Measurements from ENCODE around the gene A2ML1.
"Not testable (repeated sequence)": the region's sequence is repeated elsewhere in the genome, so short reads cannot be mapped to it uniquely, and the experiment has no call there.

Gene A2ML1

DNA sequence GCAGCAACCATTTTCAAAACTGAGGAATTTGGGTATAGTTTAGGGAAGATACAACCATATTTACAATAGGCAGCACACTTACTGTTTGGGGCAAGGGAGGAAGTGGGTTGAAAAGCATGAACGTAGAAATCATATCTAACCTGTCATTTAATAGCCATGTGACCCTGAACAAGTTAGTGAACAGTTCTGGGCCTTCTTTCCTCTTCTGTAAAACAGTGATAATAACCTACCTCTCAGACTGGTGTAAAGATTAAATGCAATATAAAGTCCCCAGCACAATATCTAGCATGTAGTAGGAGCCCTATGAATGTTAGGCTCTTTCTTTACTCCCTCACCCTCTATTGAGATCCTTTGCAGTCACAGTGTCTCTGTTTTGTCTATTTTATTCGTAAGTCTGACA, 33.5 kb downstream of the A2ML1 start:
- no peak for DNase-seq (ENCODE audit: low spot score)

DNA sequence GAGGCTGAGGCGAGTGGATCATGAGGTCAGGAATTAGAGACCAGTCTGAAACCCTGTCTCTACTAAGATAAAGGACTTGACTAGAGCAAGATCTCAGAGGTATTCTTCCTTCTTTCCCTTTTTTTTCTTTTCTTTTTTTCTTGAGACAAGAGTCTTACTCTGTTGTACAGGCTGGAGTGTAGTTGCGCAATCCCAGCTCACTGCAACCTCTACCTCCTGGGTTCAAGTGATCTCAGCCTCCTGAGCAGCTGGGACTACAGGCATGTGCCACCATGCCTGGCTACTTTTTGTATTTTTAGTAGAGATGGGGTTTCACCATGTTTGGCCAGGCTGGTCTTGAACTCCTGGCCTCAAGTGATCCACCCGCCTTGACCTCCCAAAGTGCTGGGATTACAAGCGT, 37.0 kb downstream of the A2ML1 start:
- DNase-seq (ENCODE audit: low spot score) = not testable (repeated sequence)

GRCh38 chr12:8860165-8860961, 37.9 kb downstream of the A2ML1 start:
- peak; percentile 53 for DNase-seq (ENCODE audit: low spot score)

GRCh38 chr12:8866429-8866828, 44.0 kb downstream of the A2ML1 start:
- DNase-seq (ENCODE audit: low spot score) = no peak

- no peak for DNase-seq (ENCODE audit: low spot score)
Measured at GRCh38 chr12:8867009-8867408, 44.6 kb downstream of the A2ML1 start.

DNA sequence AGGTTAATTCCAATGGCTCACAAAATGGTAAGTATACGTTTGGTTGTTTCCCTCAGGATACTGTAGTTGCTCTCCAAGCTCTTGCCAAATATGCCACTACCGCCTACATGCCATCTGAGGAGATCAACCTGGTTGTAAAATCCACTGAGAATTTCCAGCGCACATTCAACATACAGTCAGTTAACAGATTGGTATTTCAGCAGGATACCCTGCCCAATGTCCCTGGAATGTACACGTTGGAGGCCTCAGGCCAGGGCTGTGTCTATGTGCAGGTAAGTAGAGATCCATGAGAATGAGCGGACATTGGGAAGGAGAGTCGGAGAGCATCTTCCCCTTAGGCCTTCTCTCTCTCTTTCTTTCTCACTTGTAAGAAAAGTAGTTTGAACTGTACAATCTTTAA, 45.4 kb downstream of the A2ML1 start:
- no peak for DNase-seq (ENCODE audit: low spot score)

DNA sequence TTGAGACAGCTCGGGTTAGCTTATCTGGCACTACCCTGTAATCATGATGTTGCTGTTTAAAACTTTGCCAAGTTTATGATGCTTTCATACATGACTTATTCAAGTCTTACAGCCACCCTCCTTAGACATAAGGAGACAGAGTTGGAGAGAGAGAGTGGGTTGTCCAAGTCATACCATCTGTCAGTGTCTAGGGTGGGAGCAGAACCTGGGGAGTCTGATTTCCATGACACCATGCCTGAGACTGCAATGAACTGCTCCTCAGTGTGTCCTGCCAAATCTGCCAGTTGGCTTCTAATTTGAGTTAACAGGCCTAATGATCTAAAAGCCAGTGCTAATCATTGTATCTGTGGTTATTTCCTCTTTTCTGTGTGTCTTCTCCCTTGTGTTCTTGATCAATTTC, 48.2 kb downstream of the A2ML1 start:
- no peak for DNase-seq (ENCODE audit: low spot score)

GRCh38 chr12:8871068-8871467, 48.6 kb downstream of the A2ML1 start:
- DNase-seq (ENCODE audit: low spot score) = no peak

DNA sequence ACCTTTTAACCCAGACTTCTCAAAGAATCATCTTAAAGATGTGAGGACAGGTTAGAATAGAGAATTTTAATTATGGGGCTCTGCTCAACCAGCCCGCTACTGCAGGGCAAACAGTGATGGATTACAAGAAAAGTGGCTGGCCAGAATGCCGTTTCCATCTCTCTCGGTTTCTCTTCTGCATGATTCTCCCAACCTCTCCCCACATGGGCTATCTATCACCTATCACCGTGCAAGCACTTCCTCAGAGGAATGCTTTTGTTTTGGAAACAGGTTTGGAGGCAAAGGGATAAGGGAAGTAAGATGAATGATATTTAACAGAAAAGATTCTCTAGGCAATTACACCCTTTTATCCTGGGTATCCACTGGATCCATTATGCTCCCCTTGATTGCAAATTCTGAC, 54.5 kb downstream of the A2ML1 start:
- no peak for DNase-seq (ENCODE audit: low spot score)

- no peak for DNase-seq (ENCODE audit: low spot score)
Measured at GRCh38 chr12:8886502-8887284, 64.3 kb downstream of the A2ML1 start.

DNA sequence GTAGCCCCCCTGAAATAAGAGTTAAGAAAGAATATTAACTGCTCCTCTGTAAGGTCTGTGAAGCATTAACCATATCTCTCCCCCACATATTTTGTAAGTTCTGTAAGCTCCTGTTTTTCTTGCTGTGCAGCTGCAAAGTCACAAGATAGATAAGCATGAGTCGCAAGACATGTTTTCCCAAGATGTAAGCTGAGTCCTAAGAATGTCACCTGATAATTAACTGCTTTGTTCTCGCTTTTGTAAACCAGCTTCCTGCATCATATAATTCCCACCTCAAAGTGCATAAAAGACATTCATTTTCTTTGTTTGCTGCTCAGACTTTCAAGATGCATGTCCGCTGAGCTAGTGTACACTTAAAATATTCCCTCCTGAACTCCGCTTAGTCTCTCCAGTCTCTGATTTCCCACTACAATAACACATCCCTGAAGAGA, 64.9 kb downstream of the A2ML1 start:
- DNase-seq (ENCODE audit: low spot score) = peak; percentile 66

DNA sequence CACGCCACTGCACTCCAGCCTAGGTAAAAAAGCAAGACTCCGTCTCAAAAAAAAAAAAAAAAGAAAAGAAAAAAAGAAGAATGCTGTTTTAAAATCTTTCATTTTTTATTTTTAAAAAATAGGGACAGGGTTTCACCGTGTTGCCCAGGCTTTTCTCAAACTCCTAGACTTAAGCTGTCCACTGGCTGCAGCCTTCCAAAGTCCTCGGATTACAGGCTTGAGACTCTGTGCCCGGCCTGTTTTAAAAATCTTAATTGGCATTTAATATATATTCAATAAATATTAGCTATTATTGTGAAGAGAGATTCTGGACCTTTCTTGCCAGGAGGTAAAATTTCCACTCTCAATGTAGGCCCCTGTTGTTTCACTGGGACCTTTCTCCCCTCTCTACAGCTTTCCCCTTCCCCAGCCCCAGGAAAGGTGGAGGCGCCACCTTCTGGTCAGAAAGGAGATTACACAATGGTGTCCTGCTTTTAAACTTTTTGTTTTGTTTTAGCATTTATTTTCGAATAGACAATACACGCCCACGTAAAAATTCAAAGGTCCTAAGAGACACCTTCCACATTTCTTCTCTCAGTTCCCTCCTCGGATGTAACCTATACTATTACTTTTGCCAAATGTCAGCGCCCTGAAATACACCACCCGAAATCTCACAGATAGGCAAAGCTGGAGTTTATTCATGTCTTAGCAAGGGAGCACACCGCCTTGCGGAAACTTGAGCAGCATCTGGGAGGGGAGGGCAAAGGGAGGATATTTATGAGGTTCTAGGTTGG, 68.1 kb downstream of the A2ML1 start:
- peak; percentile 59 for DNase-seq (ENCODE audit: low spot score)

- no peak for DNase-seq (ENCODE audit: low spot score)
Measured at GRCh38 chr12:8891976-8892375, 69.6 kb downstream of the A2ML1 start.

DNA sequence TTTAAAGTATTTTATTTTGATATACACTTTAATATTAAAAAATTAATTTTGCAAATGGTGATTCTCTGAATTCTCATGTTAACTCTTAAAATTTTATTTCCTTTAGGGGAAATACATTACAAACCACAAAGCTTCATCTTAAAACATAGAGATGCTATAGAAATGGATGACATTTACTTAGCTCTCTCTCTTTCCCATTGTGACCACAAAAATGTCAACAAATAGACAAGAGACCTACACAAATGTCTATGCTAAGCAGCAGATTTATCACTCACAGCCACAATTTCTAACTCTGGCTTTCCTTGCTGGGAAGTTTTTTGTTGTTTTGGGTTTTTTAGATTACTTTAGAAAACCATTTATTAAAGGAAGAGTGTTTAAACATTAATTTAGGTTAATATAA, 72.0 kb downstream of the A2ML1 start:
- no peak for DNase-seq (ENCODE audit: low spot score)

DNA sequence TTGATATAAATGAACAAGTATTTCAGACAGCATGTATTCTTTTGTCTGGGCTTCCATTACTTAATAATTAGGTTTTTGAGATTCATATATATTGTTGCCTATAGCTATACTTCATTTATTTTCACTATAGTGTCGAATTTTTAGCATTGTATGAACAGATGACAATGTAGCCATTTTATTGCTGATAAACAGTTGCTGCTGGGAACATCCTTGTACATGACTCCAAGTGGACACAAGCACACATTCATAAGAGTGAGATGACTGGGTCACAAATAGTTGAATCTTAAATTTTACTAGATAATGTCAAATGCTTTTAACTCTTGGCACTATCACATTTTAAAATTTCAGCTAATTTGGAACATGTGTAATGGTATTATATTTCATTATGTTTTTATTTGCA, 72.6 kb downstream of the A2ML1 start:
- no peak for DNase-seq (ENCODE audit: low spot score)

GRCh38 chr12:8897081-8897480, 74.7 kb downstream of the A2ML1 start:
- DNase-seq (ENCODE audit: low spot score) = no peak

GRCh38 chr12:8899830-8900229, 77.4 kb downstream of the A2ML1 start:
- DNase-seq (ENCODE audit: low spot score) = no peak

DNA sequence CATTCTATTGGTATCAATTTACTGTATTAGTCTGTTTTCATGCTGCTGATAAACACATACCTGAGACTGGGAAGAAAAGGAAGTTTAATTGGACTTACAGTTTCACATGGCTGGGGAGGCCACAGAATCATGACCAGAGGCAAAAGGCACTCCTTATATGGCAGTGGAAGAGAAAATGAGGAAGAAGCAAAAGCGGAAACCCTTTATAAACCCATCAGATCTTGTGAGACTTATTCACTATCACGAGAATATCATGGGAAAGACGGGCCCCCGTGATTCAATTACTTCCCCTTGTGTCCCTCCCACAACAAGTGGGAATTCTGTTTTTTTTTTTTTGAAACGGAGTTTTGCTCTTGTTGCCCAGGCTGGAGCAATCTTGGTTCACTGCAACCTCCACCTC, 80.3 kb downstream of the A2ML1 start:
- not testable (repeated sequence) for DNase-seq (ENCODE audit: low spot score)

- no peak for DNase-seq (ENCODE audit: low spot score)
Measured at GRCh38 chr12:8903646-8904045, 81.2 kb downstream of the A2ML1 start.

GRCh38 chr12:8904665-8905064, 82.2 kb downstream of the A2ML1 start:
- DNase-seq (ENCODE audit: low spot score) = no peak

- no peak for DNase-seq (ENCODE audit: low spot score)
Measured at GRCh38 chr12:8905546-8905945, 83.1 kb downstream of the A2ML1 start.

- no peak for DNase-seq (ENCODE audit: low spot score)
Measured at GRCh38 chr12:8906266-8907180, 84.1 kb downstream of the A2ML1 start.
